GOT3 (cell line): Measurements from ENCODE around the gene CROT.

Experiments
- DNase-seq: peaks from one replicate; lab custom pipeline; 2025; ENCODE audit warnings: mixed read lengths; lab: John Stamatoyannopoulos, UW

Gene CROT

GRCh38 chr7:87414794-87415188 is 69.3 kb downstream of the CROT start:
- DNase-seq: no peak

GRCh38 chr7:87416682-87417587 is 71.5 kb downstream of the CROT start:
- no peak for DNase-seq

DNA sequence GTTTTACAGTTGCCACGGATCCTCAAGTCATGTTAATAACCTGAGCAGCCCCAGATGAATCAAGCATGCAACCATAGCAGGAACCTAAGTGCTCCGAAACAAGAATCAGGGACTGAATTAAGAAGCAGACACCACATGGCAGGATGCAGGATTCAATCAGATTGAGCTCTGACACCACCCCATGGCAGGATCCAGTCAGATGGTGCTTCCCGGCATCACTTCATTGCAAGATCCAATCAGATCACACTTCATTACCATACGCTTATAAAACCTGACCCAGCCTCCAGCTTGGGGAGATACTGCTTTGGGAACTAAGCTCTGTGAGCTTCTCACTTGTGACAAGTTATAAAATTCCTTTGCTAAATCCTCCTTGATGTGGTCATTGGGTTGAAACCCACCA is 74.7 kb downstream of the CROT start:
- no peak for DNase-seq

- no peak for DNase-seq
Measured at GRCh38 chr7:87424075-87424474, 78.6 kb downstream of the CROT start.

DNA sequence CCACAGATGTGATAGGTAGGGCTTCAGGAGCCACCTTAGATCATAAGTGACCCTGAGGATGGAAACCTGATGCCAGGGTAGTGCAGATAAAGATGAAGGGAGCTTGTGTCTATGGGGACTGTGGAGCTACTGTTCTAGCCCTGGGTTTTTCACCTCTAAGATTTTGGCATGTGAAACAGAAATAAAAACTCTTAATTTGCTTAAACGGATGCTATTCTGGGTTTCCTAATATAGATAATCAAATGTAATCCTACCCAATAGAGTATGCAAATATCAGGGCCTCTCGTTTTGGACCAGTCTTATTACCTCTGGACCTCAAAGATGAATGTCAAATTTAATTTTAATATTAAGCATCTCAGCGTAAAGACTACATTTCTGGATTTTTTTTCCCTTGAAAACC is 80.7 kb downstream of the CROT start:
- no peak for DNase-seq

GRCh38 chr7:87427288-87427687 is 81.8 kb downstream of the CROT start:
- no peak for DNase-seq

DNA sequence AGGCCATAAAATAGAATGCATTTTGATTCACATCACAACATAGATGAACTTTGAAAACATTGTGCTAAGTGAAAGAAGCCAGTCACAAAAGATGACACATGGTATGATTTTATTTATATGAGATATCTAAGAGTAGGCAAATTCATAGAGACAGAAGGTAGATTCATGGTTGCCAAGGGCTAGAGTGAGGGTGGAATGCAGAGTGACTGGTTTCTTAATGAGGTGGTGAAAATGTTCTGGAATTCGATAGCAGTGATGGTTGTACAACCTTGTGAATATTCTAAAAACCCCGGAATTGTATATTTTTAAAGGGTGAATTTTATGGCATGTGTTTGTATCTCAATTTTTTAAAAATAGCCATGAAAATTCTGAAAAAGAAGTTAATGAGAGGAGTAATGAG is 87.1 kb downstream of the CROT start:
- DNase-seq: no peak

DNA sequence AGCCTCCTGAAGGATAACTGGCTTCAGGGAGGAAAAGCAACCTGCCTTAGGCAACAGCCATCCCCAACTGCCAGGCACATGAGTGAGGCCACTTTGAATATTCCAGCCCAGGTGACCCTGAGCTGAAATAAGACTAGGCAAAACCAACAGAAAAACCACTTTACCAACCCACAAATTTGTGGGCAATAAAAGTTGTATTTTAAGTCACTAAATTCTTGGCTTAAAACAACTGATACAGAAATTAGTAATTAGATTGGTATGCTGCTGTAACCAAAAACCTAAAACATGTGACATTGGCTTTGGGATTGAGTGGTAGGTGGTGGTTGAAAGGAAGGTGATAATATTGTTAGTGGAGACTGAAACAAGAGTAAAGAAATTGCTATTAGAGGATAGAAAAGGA is 90.1 kb downstream of the CROT start:
- DNase-seq: no peak

DNA sequence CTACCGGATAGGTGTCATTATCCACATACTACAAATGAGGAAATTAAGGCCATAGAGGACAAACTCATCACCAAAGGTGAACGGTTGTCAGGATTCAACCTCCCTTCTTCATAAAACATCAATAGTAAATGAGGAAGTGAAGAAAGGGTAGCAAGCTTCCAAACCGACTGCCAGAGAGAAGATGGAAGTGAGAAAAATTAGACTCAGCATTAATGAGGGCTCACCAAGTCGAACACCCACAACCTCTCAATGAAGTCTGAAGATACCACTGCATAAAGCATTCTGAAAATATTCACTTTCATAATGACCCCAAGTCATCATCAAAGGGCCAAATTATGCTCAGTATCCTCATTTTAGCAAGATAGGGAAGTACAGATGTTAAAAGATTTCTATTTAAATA is 100.4 kb downstream of the CROT start:
- DNase-seq: no peak

GRCh38 chr7:87447116-87447635 is 101.7 kb downstream of the CROT start:
- no peak for DNase-seq

DNA sequence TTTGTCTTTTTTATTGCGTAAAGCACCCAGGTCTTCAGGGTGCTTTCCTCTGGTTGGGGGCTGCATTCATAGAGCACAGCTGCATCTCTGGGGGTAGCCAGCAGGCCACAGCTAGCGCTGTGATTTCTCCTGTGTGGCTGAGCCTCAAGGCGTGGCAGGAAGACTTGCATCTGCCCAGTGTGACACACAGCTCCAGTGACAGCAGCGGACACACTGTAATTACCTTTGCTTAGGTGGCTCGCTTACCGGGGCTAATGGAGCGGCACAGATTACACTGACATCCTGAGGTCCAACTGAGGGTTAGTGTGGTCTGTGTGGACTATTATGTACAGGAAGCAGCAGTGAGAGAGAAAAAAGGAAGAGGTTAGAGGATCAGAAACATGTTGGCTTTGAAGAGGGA is 102.9 kb downstream of the CROT start:
- no peak for DNase-seq
